Hematopoietic multipotent progenitor cell (in vitro differentiated cells): ENCODE measurements around the gene SPEG. TPM values are rescaled to one million over a fixed set of nuclear protein-coding genes. Genes with fewer than 3 reads are reported as not detected.

Experiments used
- DNase-seq, 3 donors: peaks; one replicate each; pipeline ENCODE4 v3.0.0-alpha.2; 2011 to 2015; ENCODE audit warnings: low read depth in 2 of 3, low spot score in 2 of 3
- total RNA-seq: library from RNA; depleted of rRNA; stranded (reverse); fragments of >200 nt; gene quantifications from one replicate; pipeline ENCODE4 v1.2.3, GENCODE V29; 2012

Gene SPEG
- total RNA-seq, 1 donor = 0.81 TPM

- peak; percentile 79 to 86 (median 80) for DNase-seq
These were observed 107.1 kb downstream of the SPEG start for GRCh38 chr2:219541611-219542180.

- no peak for DNase-seq
These were observed 108.4 kb downstream of the SPEG start for GRCh38 chr2:219542931-219543595.

- peak; percentile 86 to 98 (median 97) for DNase-seq
These were observed 109.1 kb downstream of the SPEG start, which contains the start of the genes CHPF and TMEM198 for GRCh38 chr2:219543596-219544358. CHPF (minus strand) TSS chr2:219543809; CDS start chr2:219543538, 271 bp downstream. TMEM198 (plus strand) TSS chr2:219544028; CDS start chr2:219544728, 700 bp downstream.

GRCh38 chr2:219544567-219544966 is 109.9 kb downstream of the SPEG start:
- DNase-seq = no peak

GRCh38 chr2:219545295-219545942 is 110.8 kb downstream of the SPEG start:
- no peak for DNase-seq

- DNase-seq = no peak
These were observed 111.3 kb downstream of the SPEG start for GRCh38 chr2:219545943-219546352.

GRCh38 chr2:219547621-219548020 is 113.0 kb downstream of the SPEG start:
- no peak for DNase-seq

Other genes with a start within 250 kb of the SPEG start
- 87.8 TPM for gene ZFAND2B, start 228.1 kb upstream of the SPEG start, total RNA-seq
- gene ABCB6, start 215.9 kb upstream of the SPEG start, total RNA-seq = 11.3 TPM
- gene ATG9A, start 205.2 kb upstream of the SPEG start, total RNA-seq = 56.8 TPM
- gene ANKZF1, start 205.0 kb upstream of the SPEG start, total RNA-seq = 38.5 TPM
- 21.8 TPM for gene GLB1L, start 189.4 kb upstream of the SPEG start, total RNA-seq
- gene STK16, start 189.4 kb upstream of the SPEG start, total RNA-seq = 39.6 TPM
- not detected for gene TUBA4B, start 181.6 kb upstream of the SPEG start, total RNA-seq
- 22.9 TPM for gene TUBA4A, start 180.9 kb upstream of the SPEG start, total RNA-seq
- 24.8 TPM for gene DNAJB2, start 155.5 kb upstream of the SPEG start, total RNA-seq
- gene PTPRN, start 125.4 kb upstream of the SPEG start, total RNA-seq = under 0.01 TPM
- gene RESP18, start 102.1 kb upstream of the SPEG start, total RNA-seq = not detected
- 118 TPM for gene DNPEP, start 46.9 kb upstream of the SPEG start, total RNA-seq
- gene DES, start 16.5 kb upstream of the SPEG start, total RNA-seq = not detected
- 32.0 TPM for gene GMPPA, start 64.0 kb downstream of the SPEG start, total RNA-seq
- 0.27 TPM for gene ASIC4, start 79.6 kb downstream of the SPEG start, total RNA-seq
- gene CHPF, start 109.0 kb downstream of the SPEG start, total RNA-seq = 10.2 TPM
- 0.54 TPM for gene TMEM198, start 109.2 kb downstream of the SPEG start, total RNA-seq
- gene OBSL1, start 136.7 kb downstream of the SPEG start, total RNA-seq = 114 TPM
- 0.27 TPM for gene INHA, start 137.5 kb downstream of the SPEG start, total RNA-seq
- 30.2 TPM for gene STK11IP, start 163.0 kb downstream of the SPEG start, total RNA-seq
- under 0.01 TPM for gene SLC4A3, start 192.8 kb downstream of the SPEG start, total RNA-seq